Measurements from ENCODE around the gene MLEC. TPM values are rescaled to one million over a fixed set of nuclear protein-coding genes. Genes with fewer than 3 reads are reported as not detected.
A peak's percentile ranks its signal among the peaks of the same experiment; 100 is the strongest.

Gene MLEC
- total and polyA plus RNA-seq, 2 experiments from 2014 or later: 122 to 215 TPM

DNA sequence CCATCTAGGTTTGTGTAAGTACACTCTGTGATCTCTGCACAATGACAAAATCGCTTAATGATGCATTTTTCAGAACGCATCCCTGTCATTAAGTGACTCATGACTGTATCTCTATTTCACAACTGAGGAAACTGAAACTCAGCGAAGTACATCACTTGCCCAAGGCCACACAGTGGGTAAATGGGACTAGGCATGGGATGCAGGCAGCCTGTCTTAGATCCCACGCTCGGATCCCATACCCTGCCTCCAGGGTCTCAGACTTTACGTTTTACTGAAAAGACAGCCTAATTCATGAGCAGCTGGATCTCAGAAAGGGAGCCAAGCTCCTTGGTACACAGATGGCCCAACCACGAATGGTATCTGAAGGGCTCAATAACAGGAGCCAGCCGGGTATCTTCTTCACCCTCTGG is 2.4 kb upstream of the MLEC start:
- H3K9me3 ChIP-seq (ENCODE audit: low read depth): no peaks in the 10 kb centered on the region
- TF ChIP-seq, protein P1, sequence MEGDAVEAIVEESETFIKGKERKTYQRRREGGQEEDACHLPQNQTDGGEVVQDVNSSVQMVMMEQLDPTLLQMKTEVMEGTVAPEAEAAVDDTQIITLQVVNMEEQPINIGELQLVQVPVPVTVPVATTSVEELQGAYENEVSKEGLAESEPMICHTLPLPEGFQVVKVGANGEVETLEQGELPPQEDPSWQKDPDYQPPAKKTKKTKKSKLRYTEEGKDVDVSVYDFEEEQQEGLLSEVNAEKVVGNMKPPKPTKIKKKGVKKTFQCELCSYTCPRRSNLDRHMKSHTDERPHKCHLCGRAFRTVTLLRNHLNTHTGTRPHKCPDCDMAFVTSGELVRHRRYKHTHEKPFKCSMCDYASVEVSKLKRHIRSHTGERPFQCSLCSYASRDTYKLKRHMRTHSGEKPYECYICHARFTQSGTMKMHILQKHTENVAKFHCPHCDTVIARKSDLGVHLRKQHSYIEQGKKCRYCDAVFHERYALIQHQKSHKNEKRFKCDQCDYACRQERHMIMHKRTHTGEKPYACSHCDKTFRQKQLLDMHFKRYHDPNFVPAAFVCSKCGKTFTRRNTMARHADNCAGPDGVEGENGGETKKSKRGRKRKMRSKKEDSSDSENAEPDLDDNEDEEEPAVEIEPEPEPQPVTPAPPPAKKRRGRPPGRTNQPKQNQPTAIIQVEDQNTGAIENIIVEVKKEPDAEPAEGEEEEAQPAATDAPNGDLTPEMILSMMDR (IDR thresholded peaks at IDR 0.05; ENCODE audit: low read depth, low read length): no peak
- H3K36me3 ChIP-seq: no peaks in the 10 kb centered on the region
- peaks cover 16% of the 10 kb centered on the region for H3K4me1 ChIP-seq (ENCODE audit: low read depth)
- H3K4me3 ChIP-seq: no peak overlapping the region
- peak in 1 of 2 donors; percentile 27 for DNase-seq (ENCODE audit: low read depth in 1 of 2, low spot score in 1 of 2)
- H3K27me3 ChIP-seq: no peaks in the 10 kb centered on the region
- H3K27ac ChIP-seq: no peak overlapping the region

DNA sequence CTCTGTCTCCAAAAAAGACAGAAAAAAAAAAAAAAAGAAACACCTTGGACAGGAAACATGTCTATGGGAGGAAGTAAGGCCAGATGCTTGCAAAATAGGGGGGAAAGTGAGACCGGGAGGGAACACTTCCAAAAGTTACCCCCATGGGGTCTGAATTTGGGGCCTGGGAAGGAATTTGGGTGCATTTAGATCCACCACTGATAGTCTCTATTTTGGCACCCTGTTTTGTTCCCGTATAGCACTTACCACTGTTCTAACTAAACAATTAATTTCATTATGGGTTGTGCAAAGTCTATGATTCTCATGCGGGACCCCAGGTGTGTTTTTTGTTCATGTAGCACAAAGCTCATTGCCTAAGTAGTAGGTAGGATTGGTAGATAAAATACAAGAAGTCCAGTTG is 1.4 kb upstream of the MLEC start:
- Histone ChIP-seq H3K4me3 (no peak overlapping the region), H3K27me3 (no peaks in the 10 kb centered on the region)
- TF ChIP-seq, protein P1 (IDR thresholded peaks at IDR 0.05; ENCODE audit: low read depth, low read length): no peak

DNA sequence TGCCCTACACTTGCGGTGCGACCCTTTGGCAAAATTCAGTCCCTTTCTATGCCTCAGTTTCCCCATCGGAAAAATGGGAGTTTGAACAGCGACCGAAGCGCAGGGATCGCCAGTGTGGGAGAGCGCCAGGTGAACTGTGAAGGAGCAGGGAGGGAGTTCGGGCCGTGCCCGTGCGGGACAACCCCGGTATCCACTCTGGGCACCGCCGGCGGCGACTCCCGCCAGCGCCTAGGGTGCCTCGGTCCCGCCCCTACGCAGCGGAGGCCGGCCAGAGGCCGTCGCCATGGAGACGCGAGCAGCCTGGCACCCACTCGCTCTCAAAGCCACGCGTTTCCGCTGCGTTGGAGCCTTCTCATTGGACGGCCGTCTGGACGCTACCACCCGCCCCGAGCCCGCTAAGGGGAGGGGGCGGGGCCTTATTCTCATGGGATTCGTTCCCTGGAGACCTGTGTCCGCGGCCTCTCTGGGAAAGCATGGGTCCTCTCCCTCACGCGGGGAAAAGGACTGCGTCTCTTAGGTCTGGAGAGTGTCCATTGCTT is 729 bp upstream of the MLEC start:
- Histone ChIP-seq H3K27me3 (no peaks in the 10 kb centered on the region), H3K9me3 (ENCODE audit: low read depth) (no peaks in the 10 kb centered on the region), H3K27ac (peak overlapping the region; percentile 97), H3K4me1 (ENCODE audit: low read depth) (peaks cover 25% of the 10 kb centered on the region), H3K4me3 (peak overlapping the region; percentile 85), H3K36me3 (no peaks in the 10 kb centered on the region)
- DNase-seq (ENCODE audit: low read depth in 1 of 2, low spot score in 1 of 2): peak; percentile 98 to 100
- TF ChIP-seq, protein P1 (IDR thresholded peaks at IDR 0.05; ENCODE audit: low read depth, low read length): no peak

More for the DNA sequence above, 1.4 kb upstream of the MLEC start:
- Histone ChIP-seq H3K27ac (no peak overlapping the region), H3K4me1 (ENCODE audit: low read depth) (peaks cover 24% of the 10 kb centered on the region), H3K9me3 (ENCODE audit: low read depth) (no peaks in the 10 kb centered on the region), H3K36me3 (no peaks in the 10 kb centered on the region)
- DNase-seq (ENCODE audit: low read depth in 1 of 2, low spot score in 1 of 2): no peak

DNA sequence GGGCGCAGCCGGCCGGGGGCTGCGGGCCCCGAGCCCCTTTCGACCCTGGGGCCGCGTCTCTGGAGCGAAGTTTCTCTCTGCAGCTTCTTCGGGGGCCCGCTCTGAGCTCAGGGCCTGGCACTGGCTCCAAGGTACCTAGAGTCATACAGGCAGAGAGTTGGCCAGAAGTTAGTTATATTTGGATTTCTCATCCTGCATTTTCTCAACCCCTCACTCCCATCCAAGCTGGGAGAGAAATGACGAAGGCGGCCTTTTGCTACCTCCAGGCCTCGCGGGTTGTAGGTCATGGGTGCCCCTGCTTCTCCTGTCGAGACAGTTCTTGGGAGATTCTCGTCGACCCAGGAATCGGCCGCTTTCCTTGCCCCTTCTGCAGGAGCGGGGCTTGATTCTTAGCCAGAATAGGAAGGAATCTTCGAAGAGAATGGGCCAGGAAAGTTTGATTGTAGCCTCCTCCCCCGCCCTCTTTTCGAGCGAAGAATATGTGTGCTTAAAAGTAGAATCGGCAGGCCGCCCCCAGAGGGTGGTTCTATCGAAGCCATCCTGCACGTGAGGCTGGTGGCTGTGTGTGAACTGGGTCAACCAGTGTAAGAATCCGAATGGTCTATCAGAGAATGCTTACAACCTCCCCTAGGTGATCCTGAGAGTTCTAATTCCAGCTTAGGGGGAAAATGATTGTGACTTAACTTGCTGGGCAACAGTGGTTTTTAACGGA is 785 bp downstream of the MLEC start:
- H3K4me1 ChIP-seq (ENCODE audit: low read depth): peaks cover 25% of the 10 kb centered on the region
- DNase-seq (ENCODE audit: low read depth in 1 of 2, low spot score in 1 of 2): peak; percentile 42 to 47
- no peaks in the 10 kb centered on the region for H3K9me3 ChIP-seq (ENCODE audit: low read depth)
- TF ChIP-seq, protein P1 (IDR thresholded peaks at IDR 0.05; ENCODE audit: low read depth, low read length): no peak
- H3K27ac ChIP-seq: peak overlapping the region; percentile 97
- H3K36me3 ChIP-seq: no peaks in the 10 kb centered on the region
- peak overlapping the region; percentile 85 for H3K4me3 ChIP-seq
- no peaks in the 10 kb centered on the region for H3K27me3 ChIP-seq

DNA sequence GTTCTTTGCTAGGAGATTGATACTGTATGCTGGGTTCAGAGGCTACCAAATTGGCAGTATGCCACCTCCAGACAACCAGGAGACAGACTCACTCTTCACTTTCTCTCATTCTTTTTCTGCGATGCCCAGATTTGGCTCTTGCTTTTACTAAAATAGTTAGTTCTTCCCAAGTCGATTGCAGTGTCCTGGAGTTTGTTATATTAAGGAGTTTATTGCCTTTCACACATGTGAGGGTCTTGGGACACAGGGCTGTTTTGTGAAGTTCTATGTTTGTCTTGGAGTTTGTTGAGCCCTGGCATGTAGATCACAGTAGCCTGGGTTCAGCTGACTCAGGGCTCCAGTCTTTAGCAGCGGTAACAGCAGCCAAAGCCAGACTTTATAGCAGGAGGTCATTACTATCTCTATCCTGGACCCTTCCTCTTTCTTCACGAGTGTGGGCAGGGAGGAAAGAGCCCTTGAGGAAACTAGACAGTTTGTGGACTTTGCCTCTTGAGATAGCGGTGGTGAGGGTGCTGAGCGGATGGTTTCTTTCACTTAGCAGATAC is 1.6 kb downstream of the MLEC start:
- Histone ChIP-seq H3K27me3 (no peaks in the 10 kb centered on the region), H3K4me1 (ENCODE audit: low read depth) (peaks cover 25% of the 10 kb centered on the region), H3K36me3 (no peaks in the 10 kb centered on the region), H3K9me3 (ENCODE audit: low read depth) (no peaks in the 10 kb centered on the region), H3K27ac (peak overlapping the region; percentile 97), H3K4me3 (peak overlapping the region; percentile 85)
- DNase-seq (ENCODE audit: low read depth in 1 of 2, low spot score in 1 of 2): peak; percentile 18 to 33
- TF ChIP-seq, protein P1 (IDR thresholded peaks at IDR 0.05; ENCODE audit: low read depth, low read length): no peak
